HUES6 (cell line): ENCODE measurements around the gene ABI3BP.

ENCODE experiments used
- H3K27ac ChIP-seq: 2 replicates; pipeline ENCODE4 v1.7.0; 2013; ENCODE audit warnings: low read depth, mild to moderate bottlenecking, low read length, inconsistent platforms
- H3K27me3 ChIP-seq: 2 replicates; pipeline ENCODE4 v1.6.1; 2013; ENCODE audit warnings: low read length; ENCODE audit not compliant: control insufficient read depth, insufficient read depth
- H3K36me3 ChIP-seq: 2 replicates; pipeline ENCODE4 v1.6.1; 2013; ENCODE audit warnings: low read length; ENCODE audit not compliant: control insufficient read depth, insufficient read depth
- H3K4me1 ChIP-seq: 2 replicates; pipeline ENCODE4 v1.6.1; 2013; ENCODE audit warnings: low read length; ENCODE audit not compliant: control insufficient read depth, insufficient read depth
- H3K4me3 ChIP-seq: 2 replicates; pipeline ENCODE4 v1.5.1; 2013; ENCODE audit warnings: low read depth, low read length
- H3K9ac ChIP-seq: one replicate; pipeline ENCODE4 v1.6.1; 2013; ENCODE audit warnings: mild to moderate bottlenecking, low read length
- H3K9me3 ChIP-seq: 2 replicates; pipeline ENCODE4 v1.6.1; 2013; ENCODE audit warnings: low read depth, low read length; ENCODE audit not compliant: control insufficient read depth, insufficient read depth

ABI3BP gene

GRCh38 chr3:100968932-100969906 is 24.0 kb downstream of the ABI3BP start:
- no peak overlapping the region for H3K4me3 ChIP-seq
- H3K27ac ChIP-seq = no peak overlapping the region
- H3K4me1 ChIP-seq = no peaks in the 10 kb centered on the region
- H3K36me3 ChIP-seq = no peaks in the 10 kb centered on the region
- H3K9ac ChIP-seq = no peak overlapping the region
- no peaks in the 10 kb centered on the region for H3K9me3 ChIP-seq
- H3K27me3 ChIP-seq = no peaks in the 10 kb centered on the region

GRCh38 chr3:100966807-100967206 is 26.4 kb downstream of the ABI3BP start:
- Histone ChIP-seq H3K4me1 (no peaks in the 10 kb centered on the region), H3K4me3 (no peak overlapping the region), H3K27ac (no peak overlapping the region), H3K27me3 (no peaks in the 10 kb centered on the region), H3K36me3 (no peaks in the 10 kb centered on the region), H3K9me3 (no peaks in the 10 kb centered on the region), H3K9ac (no peak overlapping the region)

- H3K4me3 ChIP-seq = no peak overlapping the region
- no peak overlapping the region for H3K9ac ChIP-seq
- H3K27me3 ChIP-seq = no peaks in the 10 kb centered on the region
- no peaks in the 10 kb centered on the region for H3K4me1 ChIP-seq
- H3K36me3 ChIP-seq = no peaks in the 10 kb centered on the region
- no peak overlapping the region for H3K27ac ChIP-seq
- no peaks in the 10 kb centered on the region for H3K9me3 ChIP-seq
These were observed 27.2 kb downstream of the ABI3BP start for GRCh38 chr3:100966049-100966491.

GRCh38 chr3:100963041-100963440 is 30.2 kb downstream of the ABI3BP start:
- no peaks in the 10 kb centered on the region for H3K27me3 ChIP-seq
- H3K36me3 ChIP-seq = no peaks in the 10 kb centered on the region
- peaks cover 13% of the 10 kb centered on the region for H3K9me3 ChIP-seq
- H3K9ac ChIP-seq = no peak overlapping the region
- no peaks in the 10 kb centered on the region for H3K4me1 ChIP-seq
- H3K4me3 ChIP-seq = no peak overlapping the region
- H3K27ac ChIP-seq = no peak overlapping the region

- H3K4me3 ChIP-seq = no peak overlapping the region
- no peaks in the 10 kb centered on the region for H3K4me1 ChIP-seq
- no peak overlapping the region for H3K27ac ChIP-seq
- peaks cover 13% of the 10 kb centered on the region for H3K9me3 ChIP-seq
- H3K27me3 ChIP-seq = no peaks in the 10 kb centered on the region
- H3K9ac ChIP-seq = no peak overlapping the region
- no peaks in the 10 kb centered on the region for H3K36me3 ChIP-seq
These were observed 35.8 kb downstream of the ABI3BP start for GRCh38 chr3:100957261-100957986.

- Histone ChIP-seq H3K27me3 (no peaks in the 10 kb centered on the region), H3K9me3 (peaks cover 13% of the 10 kb centered on the region)
These were observed 36.9 kb downstream of the ABI3BP start for GRCh38 chr3:100956276-100956675.

GRCh38 chr3:100954990-100955389 is 38.2 kb downstream of the ABI3BP start:
- no peaks in the 10 kb centered on the region for H3K27me3 ChIP-seq
- H3K9me3 ChIP-seq = peaks cover 5% of the 10 kb centered on the region; the same call in 1 of the 2 replicates
- no peak overlapping the region for H3K9ac ChIP-seq
- no peaks in the 10 kb centered on the region for H3K4me1 ChIP-seq
- H3K27ac ChIP-seq = no peak overlapping the region
- H3K36me3 ChIP-seq = no peaks in the 10 kb centered on the region
- H3K4me3 ChIP-seq = no peak overlapping the region

More at GRCh38 chr3:100956276-100956675, 36.9 kb downstream of the ABI3BP start:
- Histone ChIP-seq H3K9ac (no peak overlapping the region), H3K4me1 (no peaks in the 10 kb centered on the region), H3K27ac (no peak overlapping the region), H3K4me3 (no peak overlapping the region), H3K36me3 (no peaks in the 10 kb centered on the region)

GRCh38 chr3:100954199-100954935 is 38.9 kb downstream of the ABI3BP start:
- Histone ChIP-seq H3K9me3 (no peaks in the 10 kb centered on the region), H3K27me3 (no peaks in the 10 kb centered on the region), H3K4me3 (no peak overlapping the region), H3K9ac (no peak overlapping the region), H3K4me1 (no peaks in the 10 kb centered on the region), H3K27ac (no peak overlapping the region), H3K36me3 (no peaks in the 10 kb centered on the region)

GRCh38 chr3:100953103-100953502 is 40.1 kb downstream of the ABI3BP start:
- H3K4me1 ChIP-seq = no peaks in the 10 kb centered on the region
- H3K36me3 ChIP-seq = no peaks in the 10 kb centered on the region
- H3K27me3 ChIP-seq = no peaks in the 10 kb centered on the region
- H3K9me3 ChIP-seq = no peaks in the 10 kb centered on the region
- H3K27ac ChIP-seq = no peak overlapping the region
- H3K9ac ChIP-seq = no peak overlapping the region
- no peak overlapping the region for H3K4me3 ChIP-seq

GRCh38 chr3:100947119-100947518 is 46.1 kb downstream of the ABI3BP start:
- no peaks in the 10 kb centered on the region for H3K36me3 ChIP-seq
- no peak overlapping the region for H3K9ac ChIP-seq
- no peak overlapping the region for H3K4me3 ChIP-seq
- no peaks in the 10 kb centered on the region for H3K27me3 ChIP-seq
- no peak overlapping the region for H3K27ac ChIP-seq
- H3K4me1 ChIP-seq = no peaks in the 10 kb centered on the region
- H3K9me3 ChIP-seq = no peaks in the 10 kb centered on the region
